Astrocyte (in vitro differentiated cells and primary cell): Measurements from ENCODE around the gene XXYLT1. TPM values are rescaled to one million over a fixed set of nuclear protein-coding genes. Genes with fewer than 3 reads are reported as not detected.
"Not testable (repeated sequence)": the region's sequence is repeated elsewhere in the genome, so short reads cannot be mapped to it uniquely, and the experiment has no call there.

Experiments
- DNase-seq: peaks from one replicate; pipeline ENCODE4 v3.0.0-alpha.2; 2010; ENCODE audit warnings: low read depth
- FAIRE-seq: peaks from 2 replicates; lab custom pipeline; 2011; peaks lifted over from hg19 to GRCh38; lab: Jason Lieb, UNC
- H2AFZ ChIP-seq: 2 replicates; pipeline ENCODE4 v1.6.0; 2012; ENCODE audit warnings: low read depth, low read length, inconsistent platforms
- H3K27ac ChIP-seq: 2 replicates; pipeline ENCODE4 v1.5.1; 2011; ENCODE audit warnings: low read depth, low read length, inconsistent platforms
- H3K27me3 ChIP-seq: 2 replicates; pipeline ENCODE4 v1.6.0; 2011; ENCODE audit warnings: low read length, inconsistent platforms; ENCODE audit not compliant: insufficient read depth
- H3K36me3 ChIP-seq: 2 replicates; pipeline ENCODE4 v1.5.1; 2011; ENCODE audit warnings: low read length, inconsistent platforms; ENCODE audit not compliant: insufficient read depth
- H3K4me1 ChIP-seq: 2 replicates; pipeline ENCODE4 v1.5.1; 2011; ENCODE audit warnings: low read length, inconsistent platforms; ENCODE audit not compliant: insufficient read depth
- H3K4me2 ChIP-seq: 2 replicates; pipeline ENCODE4 v1.6.0; 2012; ENCODE audit warnings: low read length, inconsistent platforms
- H3K4me3 ChIP-seq: 2 replicates; pipeline ENCODE4 v1.5.1; 2011; ENCODE audit warnings: low read depth, mild to moderate bottlenecking, low read length, inconsistent platforms; ENCODE audit not compliant: insufficient read depth
- H3K79me2 ChIP-seq: 2 replicates; pipeline ENCODE4 v1.6.0; 2012; ENCODE audit warnings: mild to moderate bottlenecking, low read length, inconsistent platforms; ENCODE audit not compliant: insufficient read depth
- H3K9ac ChIP-seq: 2 replicates; pipeline ENCODE4 v1.6.0; 2012; ENCODE audit warnings: mild to moderate bottlenecking, low read length, inconsistent platforms
- H3K9me3 ChIP-seq: 2 replicates; pipeline ENCODE4 v1.5.1; 2012; ENCODE audit warnings: low read depth, mild to moderate bottlenecking, low read length, inconsistent platforms; ENCODE audit not compliant: insufficient read depth
- H4K20me1 ChIP-seq: 2 replicates; pipeline ENCODE4 v1.6.0; 2012; ENCODE audit warnings: low read length, inconsistent platforms; ENCODE audit not compliant: insufficient read depth
- H3K27ac Mint-ChIP-seq: one replicate; pipeline ENCODE4 v1.8.0; 2021; ENCODE audit warnings: mild to moderate bottlenecking, mixed read lengths; ENCODE audit not compliant: unreplicated experiment
- H3K27me3 Mint-ChIP-seq: one replicate; pipeline ENCODE4 v1.8.0; 2021; ENCODE audit warnings: low read depth, mixed read lengths; ENCODE audit not compliant: unreplicated experiment
- H3K36me3 Mint-ChIP-seq: one replicate; pipeline ENCODE4 v1.8.0; 2021; ENCODE audit warnings: low read depth, mixed read lengths; ENCODE audit not compliant: unreplicated experiment
- H3K4me1 Mint-ChIP-seq: one replicate; pipeline ENCODE4 v1.8.0; 2021; ENCODE audit warnings: low read depth, mixed read lengths; ENCODE audit not compliant: unreplicated experiment
- H3K4me3 Mint-ChIP-seq: one replicate; pipeline ENCODE4 v1.8.0; 2021; ENCODE audit warnings: mild to moderate bottlenecking, moderate library complexity, mixed read lengths; ENCODE audit not compliant: unreplicated experiment
- H3K9me3 Mint-ChIP-seq: one replicate; pipeline ENCODE4 v1.8.0; 2021; ENCODE audit warnings: mild to moderate bottlenecking, mixed read lengths; ENCODE audit not compliant: unreplicated experiment
- CTCF ChIP-seq: IDR thresholded peaks from 2 replicates; pipeline ENCODE4 v1.5.1; 2011; ENCODE audit warnings: low read depth, mild to moderate bottlenecking, inconsistent platforms, low read length, moderate library complexity; ENCODE audit not compliant: insufficient read depth
- EZH2 ChIP-seq: IDR thresholded peaks from 2 replicates; pipeline ENCODE4 v1.6.1; 2012; ENCODE audit warnings: mild to moderate bottlenecking, low read length, inconsistent platforms; ENCODE audit not compliant: insufficient read depth
- total RNA-seq: library from RNA; stranded (reverse); gene quantifications from 2 replicates; pipeline ENCODE4 v1.2.1, GENCODE V29; 2021

XXYLT1 gene
- total RNA-seq, 1 donor from 2014 or later = 26.2 TPM

- Mint-ChIP-seq H3K9me3 (peaks cover 6% of the 10 kb centered on the region), H3K27me3 (no peaks in the 10 kb centered on the region), H3K4me3 (peak overlapping the region; percentile 31), H3K27ac (peak overlapping the region; percentile 97), H3K4me1 (peaks cover 49% of the 10 kb centered on the region), H3K36me3 (peaks cover 2% of the 10 kb centered on the region)
- peak overlapping the region; percentile 41 for H3K4me2 ChIP-seq
- H3K9me3 ChIP-seq = no peaks in the 10 kb centered on the region
- FAIRE-seq = no peak
- DNase-seq = peak; percentile 67
- peaks cover 21% of the 10 kb centered on the region for H3K4me1 ChIP-seq
- H3K36me3 ChIP-seq = no peaks in the 10 kb centered on the region
- peak overlapping the region; percentile 75 for H3K27ac ChIP-seq
- peaks cover 25% of the 10 kb centered on the region for H3K79me2 ChIP-seq
- no peaks in the 10 kb centered on the region for H3K27me3 ChIP-seq
- no peak for TF ChIP-seq CTCF
- TF ChIP-seq EZH2 = no peak
- H2AFZ ChIP-seq = no peak overlapping the region
- no peaks in the 10 kb centered on the region for H4K20me1 ChIP-seq
- peak overlapping the region; percentile 53 for H3K9ac ChIP-seq
- no peak overlapping the region for H3K4me3 ChIP-seq
Observed at GRCh38 chr3:195187609-195188425, 83.1 kb downstream of the XXYLT1 start.

GRCh38 chr3:195186710-195187047 lies 84.3 kb downstream of the XXYLT1 start:
- not testable (repeated sequence) for H3K9me3 ChIP-seq, H3K27me3 ChIP-seq, H3K36me3 Mint-ChIP-seq, FAIRE-seq, H3K4me3 Mint-ChIP-seq, H2AFZ ChIP-seq, H3K4me3 ChIP-seq, H3K27ac ChIP-seq, H3K4me2 ChIP-seq, H3K36me3 ChIP-seq, DNase-seq, H4K20me1 ChIP-seq, H3K9me3 Mint-ChIP-seq, H3K9ac ChIP-seq, H3K27me3 Mint-ChIP-seq
- Histone ChIP-seq H3K4me1 (peaks cover 33% of the 10 kb centered on the region), H3K79me2 (peaks cover 25% of the 10 kb centered on the region)
- H3K4me1 Mint-ChIP-seq = peaks cover 60% of the 10 kb centered on the region
- H3K27ac Mint-ChIP-seq = peak overlapping the region; percentile 87

GRCh38 chr3:195186041-195186709 lies 84.8 kb downstream of the XXYLT1 start:
- no peak overlapping the region for H3K27ac ChIP-seq
- Mint-ChIP-seq H3K4me1 (peaks cover 61% of the 10 kb centered on the region), H3K27ac (peak overlapping the region; percentile 87), H3K9me3 (no peaks in the 10 kb centered on the region), H3K27me3 (no peaks in the 10 kb centered on the region), H3K4me3 (no peak overlapping the region), H3K36me3 (peaks cover 3% of the 10 kb centered on the region)
- peaks cover 37% of the 10 kb centered on the region for H3K4me1 ChIP-seq
- no peaks in the 10 kb centered on the region for H3K27me3 ChIP-seq
- no peak overlapping the region for H3K4me2 ChIP-seq
- FAIRE-seq = no peak
- TF ChIP-seq EZH2 (no peak), CTCF (no peak)
- no peaks in the 10 kb centered on the region for H3K9me3 ChIP-seq
- H3K36me3 ChIP-seq = no peaks in the 10 kb centered on the region
- no peaks in the 10 kb centered on the region for H4K20me1 ChIP-seq
- H3K9ac ChIP-seq = no peak overlapping the region
- H2AFZ ChIP-seq = no peak overlapping the region
- H3K4me3 ChIP-seq = no peak overlapping the region
- no peak for DNase-seq
- H3K79me2 ChIP-seq = peaks cover 25% of the 10 kb centered on the region
